ENCODE results near the gene CARS1. TPM values are rescaled to one million over a fixed set of nuclear protein-coding genes. Genes with fewer than 3 reads are reported as not detected.

The CARS1 gene
- total RNA-seq, 2 experiments from 2014 or later = 106 to 121 TPM

GRCh38 chr11:2964782-2965181 lies 92.4 kb downstream of the CARS1 start:
- ChIA-PET CTCF (no interaction called here), POLR2A (interaction anchor here (1.1 to 1.2 kb wide), 2 partner anchors 9 kb away, joined by 3 to 4 read pairs; no protein-coding TSS in a partner anchor)
- H3K27ac Mint-ChIP-seq = no peak overlapping the region
- no peaks in the 10 kb centered on the region for H3K9me3 Mint-ChIP-seq
- no peaks in the 10 kb centered on the region for H3K27me3 Mint-ChIP-seq
- no peak overlapping the region for H3K4me3 Mint-ChIP-seq
- H3K4me1 Mint-ChIP-seq = peaks cover 34% of the 10 kb centered on the region
- no peak for DNase-seq
- H3K36me3 Mint-ChIP-seq (ENCODE audit: low read depth) = peaks cover 93% of the 10 kb centered on the region

GRCh38 chr11:2963761-2964160 lies 93.5 kb downstream of the CARS1 start:
- peaks cover 34% of the 10 kb centered on the region for H3K4me1 Mint-ChIP-seq
- CTCF ChIA-PET = interaction anchor here (0.6 to 1.2 kb wide), 2 partner anchors 11 to 74 kb away, joined by 3 read pairs; no protein-coding TSS in a partner anchor
- POLR2A ChIA-PET = interaction anchor here (2.1 kb wide), 1 partner anchor 11 kb away, joined by 7 read pairs; no protein-coding TSS in a partner anchor
- H3K4me3 Mint-ChIP-seq = no peak overlapping the region
- H3K9me3 Mint-ChIP-seq = no peaks in the 10 kb centered on the region
- no peaks in the 10 kb centered on the region for H3K27me3 Mint-ChIP-seq
- no peak for DNase-seq
- peaks cover 95% of the 10 kb centered on the region for H3K36me3 Mint-ChIP-seq (ENCODE audit: low read depth)
- H3K27ac Mint-ChIP-seq = no peak overlapping the region

GRCh38 chr11:2963112-2963754 lies 94.0 kb downstream of the CARS1 start:
- Mint-ChIP-seq H3K27ac (peak overlapping the region; percentile 29), H3K4me3 (no peak overlapping the region), H3K4me1 (peaks cover 34% of the 10 kb centered on the region), H3K9me3 (no peaks in the 10 kb centered on the region), H3K36me3 (ENCODE audit: low read depth) (peaks cover 95% of the 10 kb centered on the region), H3K27me3 (no peaks in the 10 kb centered on the region)
- ChIA-PET POLR2A (interaction anchor here (2.1 kb wide), 1 partner anchor 10 kb away, joined by 7 read pairs; no protein-coding TSS in a partner anchor), CTCF (interaction anchor here (0.6 to 1.2 kb wide), 3 partner anchors 12 to 74 kb away, joined by 3 read pairs; no protein-coding TSS in a partner anchor)
- no peak for DNase-seq

- CTCF ChIA-PET = interaction anchor here (0.7 kb wide), 1 partner anchor 14 kb away, joined by 3 read pairs; no protein-coding TSS in a partner anchor
- peaks cover 96% of the 10 kb centered on the region for H3K36me3 Mint-ChIP-seq (ENCODE audit: low read depth)
- H3K27ac Mint-ChIP-seq = peak overlapping the region; percentile 52
- H3K4me1 Mint-ChIP-seq = peaks cover 29% of the 10 kb centered on the region
- no peaks in the 10 kb centered on the region for H3K27me3 Mint-ChIP-seq
- POLR2A ChIA-PET = interaction anchor here (2.2 to 2.8 kb wide), 2 partner anchors 11 to 14 kb away, joined by 6 to 10 read pairs; no protein-coding TSS in a partner anchor
- no peak overlapping the region for H3K4me3 Mint-ChIP-seq
- no peak for DNase-seq
- H3K9me3 Mint-ChIP-seq = no peaks in the 10 kb centered on the region
Observed at GRCh38 chr11:2961080-2961479, 96.1 kb downstream of the CARS1 start.

GRCh38 chr11:2960139-2960538 lies 97.1 kb downstream of the CARS1 start:
- H3K27ac Mint-ChIP-seq = no peak overlapping the region
- peaks cover 32% of the 10 kb centered on the region for H3K4me1 Mint-ChIP-seq
- no peak for DNase-seq
- no peaks in the 10 kb centered on the region for H3K27me3 Mint-ChIP-seq
- H3K9me3 Mint-ChIP-seq = no peaks in the 10 kb centered on the region
- peaks cover 95% of the 10 kb centered on the region for H3K36me3 Mint-ChIP-seq (ENCODE audit: low read depth)
- POLR2A ChIA-PET = interaction anchor here (0.7 to 2.8 kb wide), 3 partner anchors 8 to 18 kb away, joined by 3 to 10 read pairs (median 3); no protein-coding TSS in a partner anchor
- no peak overlapping the region for H3K4me3 Mint-ChIP-seq
- CTCF ChIA-PET = interaction anchor here (1.0 kb wide), 1 partner anchor 14 kb away, joined by 3 read pairs; no protein-coding TSS in a partner anchor

GRCh38 chr11:2958251-2958650 lies 99.0 kb downstream of the CARS1 start:
- H3K36me3 Mint-ChIP-seq (ENCODE audit: low read depth) = peaks cover 94% of the 10 kb centered on the region
- H3K4me3 Mint-ChIP-seq = no peak overlapping the region
- peaks cover 26% of the 10 kb centered on the region for H3K4me1 Mint-ChIP-seq
- ChIA-PET POLR2A (interaction anchor here (1.1 to 1.2 kb wide), 2 partner anchors 17 to 31 kb away, joined by 3 read pairs; no protein-coding TSS in a partner anchor), CTCF (no interaction called here)
- H3K27ac Mint-ChIP-seq = no peak overlapping the region
- H3K27me3 Mint-ChIP-seq = no peaks in the 10 kb centered on the region
- no peaks in the 10 kb centered on the region for H3K9me3 Mint-ChIP-seq
- DNase-seq = no peak

- Mint-ChIP-seq H3K27ac (peak overlapping the region; percentile 54), H3K27me3 (no peaks in the 10 kb centered on the region), H3K9me3 (no peaks in the 10 kb centered on the region), H3K4me1 (peaks cover 38% of the 10 kb centered on the region), H3K36me3 (ENCODE audit: low read depth) (peaks cover 94% of the 10 kb centered on the region), H3K4me3 (no peak overlapping the region)
- POLR2A ChIA-PET = interaction anchor here (1.1 to 1.4 kb wide), 5 partner anchors 9 to 36 kb away, joined by 3 to 4 read pairs (median 4); partner anchors contain the start of gene NAP1L4
- CTCF ChIA-PET = interaction anchor here (1.5 to 2.7 kb wide), 3 partner anchors 19 to 81 kb away, joined by 5 to 14 read pairs (median 7); partner anchors contain the start of gene PHLDA2
- DNase-seq = no peak
Observed at GRCh38 chr11:2955906-2956476, 101.2 kb downstream of the CARS1 start.

GRCh38 chr11:2954263-2954662 lies 103.0 kb downstream of the CARS1 start:
- CTCF ChIA-PET = interaction anchor here (1.5 to 2.1 kb wide), 2 partner anchors 21 to 61 kb away, joined by 3 to 14 read pairs; no protein-coding TSS in a partner anchor
- Mint-ChIP-seq H3K27ac (no peak overlapping the region), H3K27me3 (no peaks in the 10 kb centered on the region), H3K9me3 (no peaks in the 10 kb centered on the region), H3K36me3 (ENCODE audit: low read depth) (peaks cover 94% of the 10 kb centered on the region), H3K4me1 (peaks cover 48% of the 10 kb centered on the region), H3K4me3 (no peak overlapping the region)
- POLR2A ChIA-PET = interaction anchor here (1.0 to 3.7 kb wide), 5 partner anchors 9 to 28 kb away, joined by 4 to 17 read pairs (median 7); no protein-coding TSS in a partner anchor
- no peak for DNase-seq

- Mint-ChIP-seq H3K27me3 (no peaks in the 10 kb centered on the region), H3K36me3 (ENCODE audit: low read depth) (peaks cover 95% of the 10 kb centered on the region), H3K4me3 (no peak overlapping the region), H3K4me1 (peaks cover 62% of the 10 kb centered on the region), H3K9me3 (no peaks in the 10 kb centered on the region), H3K27ac (peak overlapping the region; percentile 72)
- DNase-seq = no peak
- ChIA-PET POLR2A (interaction anchor here (0.8 to 3.7 kb wide), 7 partner anchors 9 to 70 kb away, joined by 3 to 17 read pairs (median 4); no protein-coding TSS in a partner anchor), CTCF (interaction anchor here (2.1 kb wide), 1 partner anchor 23 kb away, joined by 14 read pairs; no protein-coding TSS in a partner anchor)
Observed at GRCh38 chr11:2952290-2952689, 104.9 kb downstream of the CARS1 start.

GRCh38 chr11:2951231-2952110 lies 105.8 kb downstream of the CARS1 start:
- Mint-ChIP-seq H3K4me3 (no peak overlapping the region), H3K27ac (peak overlapping the region; percentile 72), H3K36me3 (ENCODE audit: low read depth) (peaks cover 95% of the 10 kb centered on the region)

More at GRCh38 chr11:2951231-2952110, 105.8 kb downstream of the CARS1 start:
- Mint-ChIP-seq H3K9me3 (no peaks in the 10 kb centered on the region), H3K4me1 (peaks cover 70% of the 10 kb centered on the region), H3K27me3 (no peaks in the 10 kb centered on the region)
- ChIA-PET CTCF (interaction anchor here (1.5 kb wide), 1 partner anchor 59 kb away, joined by 4 read pairs; no protein-coding TSS in a partner anchor), POLR2A (interaction anchor here (0.9 to 3.7 kb wide), 6 partner anchors 10 to 71 kb away, joined by 3 to 17 read pairs (median 4); no protein-coding TSS in a partner anchor)
- no peak for DNase-seq

All from activated CD4-positive, alpha-beta memory T cell treated with anti-CD3 and anti-CD28 coated beads, Interleukin-2, amount 10 ng/mL, durations not matched to agents 7 days and 5 days (primary cell).